ENCODE data around the gene MLLT3.

GRCh38 chr9:20297646-20298084, 324.6 kb downstream of the MLLT3 start:
- TF ChIP-seq CTCF (IDR thresholded peaks at IDR 0.05; ENCODE audit: control extremely low read depth in 1 of 3, insufficient read depth in 1 of 3, low read depth in 1 of 3, low read length in 3 of 3) (no peak), EZH2 (IDR thresholded peaks at IDR 0.05; ENCODE audit: low read depth, low read length, severe bottlenecking) (no peak), TAF1 (IDR thresholded peaks at IDR 0.05; ENCODE audit: low read depth, low read length) (no peak), EP300 (IDR thresholded peaks at IDR 0.05; ENCODE audit: borderline replicate concordance in 1 of 2, low read depth in 2 of 2, low read length in 2 of 2) (no peak), RXRA (IDR thresholded peaks at IDR 0.05; ENCODE audit: insufficient read depth, low read depth, low read length) (no peak)

Data from H1 (cell line).